GM19468 (cell line): Measurements from ENCODE around the gene EPSTI1.
A peak's percentile ranks its signal among the peaks of the same experiment; 100 is the strongest.

Source experiments
- ATAC-seq: cut with Tn5 transposase; IDR thresholded peaks from one replicate; pipeline ENCODE4 v1.9.1; 2021; ENCODE audit warnings: mild to moderate bottlenecking, moderate library complexity, moderate number of reproducible peaks; ENCODE audit not compliant: unreplicated experiment; ENCODE audit errors: extremely low read depth

The EPSTI1 gene

GRCh38 chr13:42906257-42906656 is 85.8 kb downstream of the EPSTI1 start:
- no peak for ATAC-seq

DNA sequence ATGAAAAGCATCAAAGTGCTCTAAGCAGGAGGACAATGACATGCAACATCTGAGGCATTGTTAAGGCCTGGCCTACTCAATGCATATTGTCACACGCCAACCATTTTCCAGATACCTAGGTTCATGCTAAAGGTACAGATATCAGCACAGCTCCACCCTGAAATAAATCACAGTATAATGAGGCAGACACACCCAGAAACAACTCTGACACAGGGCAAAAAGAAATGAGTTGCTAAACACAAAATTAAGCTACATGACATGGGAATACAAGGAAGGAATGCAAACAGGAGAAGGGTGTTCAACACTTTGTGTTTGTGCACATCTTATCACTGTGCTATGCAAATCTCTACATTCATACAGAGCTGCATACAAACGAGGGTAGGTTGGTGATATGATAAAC is 86.5 kb downstream of the EPSTI1 start:
- ATAC-seq = no peak

- ATAC-seq = no peak
These were observed 92.8 kb downstream of the EPSTI1 start for GRCh38 chr13:42899266-42899665.

DNA sequence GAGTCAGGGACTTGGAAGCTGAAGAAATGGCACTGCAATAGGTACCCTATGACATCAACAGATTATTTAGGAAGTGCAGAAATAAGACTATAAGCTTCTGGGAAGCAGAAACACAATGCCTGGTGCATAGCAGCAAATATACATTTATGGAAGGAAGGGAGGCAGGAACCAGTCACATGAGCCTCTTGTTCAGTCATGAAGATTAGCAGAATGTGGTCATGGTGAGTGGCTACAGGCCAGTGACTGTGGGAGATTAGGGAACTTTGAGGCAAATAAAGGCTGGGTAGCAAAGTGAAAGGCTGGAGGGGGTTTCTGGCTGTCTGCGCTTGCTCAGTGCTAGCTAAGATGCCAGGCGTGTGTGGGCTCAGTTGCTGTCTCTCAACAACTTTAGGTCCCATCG is 96.3 kb downstream of the EPSTI1 start:
- ATAC-seq = no peak

DNA sequence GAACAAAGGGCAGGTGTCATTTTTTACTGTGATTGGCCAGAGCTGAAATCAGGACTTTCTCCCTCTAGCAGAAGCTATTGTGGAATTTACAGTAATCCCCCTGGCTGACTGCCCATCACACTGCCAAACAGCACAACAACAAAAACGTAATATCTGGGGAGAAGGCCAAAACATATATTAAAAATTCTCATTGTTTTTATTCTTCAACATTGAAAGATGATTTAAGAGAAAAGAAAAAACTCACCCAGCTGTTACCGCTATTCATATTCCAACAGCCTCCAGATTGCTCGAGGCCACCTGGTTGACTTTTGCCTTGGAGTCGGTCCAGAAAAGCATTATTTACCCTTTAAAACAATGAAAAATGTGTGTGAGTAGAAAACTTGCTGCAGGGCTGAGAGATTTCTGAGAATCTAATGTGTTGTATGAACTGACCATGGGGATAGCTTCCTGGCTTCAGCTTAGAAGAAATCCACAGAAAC is 97.2 kb downstream of the EPSTI1 start:
- no peak for ATAC-seq

- ATAC-seq = no peak
These were observed 98.8 kb downstream of the EPSTI1 start for GRCh38 chr13:42893214-42893671.

DNA sequence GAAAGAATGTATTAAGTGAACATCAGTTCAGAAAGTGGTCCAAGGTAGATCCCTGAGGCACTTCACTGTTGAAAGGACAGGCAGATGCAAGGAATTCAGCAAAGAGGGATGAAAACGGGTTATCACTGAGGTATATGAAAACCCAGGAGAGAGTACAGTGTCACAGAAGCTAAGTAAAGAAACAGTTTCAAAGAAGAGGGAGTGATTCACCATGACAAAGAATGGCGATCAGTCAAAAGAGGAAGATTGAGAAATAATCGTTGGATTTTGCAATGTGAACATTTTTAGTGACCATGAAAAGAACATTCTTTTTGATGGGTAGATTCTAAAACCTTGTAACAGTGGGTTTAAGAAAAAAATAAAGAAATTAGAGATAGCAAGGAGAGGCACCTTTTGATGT is 99.3 kb downstream of the EPSTI1 start:
- no peak for ATAC-seq

- no peak for ATAC-seq
These were observed 100.5 kb downstream of the EPSTI1 start for GRCh38 chr13:42891591-42891990.

GRCh38 chr13:42885325-42885724 is 106.7 kb downstream of the EPSTI1 start:
- no peak for ATAC-seq

DNA sequence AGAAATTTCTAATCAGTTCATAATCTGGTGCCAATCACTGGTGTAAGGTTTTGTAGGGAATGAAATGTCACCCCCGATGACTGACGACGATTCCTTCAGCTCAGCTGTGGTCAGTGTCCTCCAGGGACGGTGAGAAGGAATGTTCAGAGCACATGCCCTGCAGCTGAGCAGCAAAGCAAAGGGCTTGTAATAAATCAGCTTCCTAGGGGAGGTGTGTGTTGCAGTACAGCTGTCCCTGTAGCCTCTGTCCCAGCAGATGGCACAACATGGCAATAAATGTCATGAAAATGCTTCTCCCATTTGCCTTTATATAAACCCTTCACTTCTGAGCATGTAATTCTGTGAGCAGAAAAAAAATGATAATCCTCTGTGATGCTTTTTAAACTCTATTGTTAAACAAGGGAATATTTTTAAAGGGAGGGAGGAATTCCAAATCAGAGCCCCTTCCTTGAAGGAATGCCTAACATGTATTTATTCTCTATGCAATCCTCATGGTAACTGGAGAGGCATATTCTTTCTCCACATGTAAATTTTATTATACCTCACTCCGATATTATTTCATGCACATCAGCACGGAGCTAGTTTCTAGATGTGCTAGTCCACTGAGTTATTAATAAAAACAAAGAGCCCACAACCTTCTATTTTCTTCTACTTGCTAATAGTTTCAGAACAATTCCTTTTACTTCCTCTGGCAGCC is 108.1 kb downstream of the EPSTI1 start:
- ATAC-seq = no peak

GRCh38 chr13:42883142-42883541 is 108.9 kb downstream of the EPSTI1 start:
- no peak for ATAC-seq

DNA sequence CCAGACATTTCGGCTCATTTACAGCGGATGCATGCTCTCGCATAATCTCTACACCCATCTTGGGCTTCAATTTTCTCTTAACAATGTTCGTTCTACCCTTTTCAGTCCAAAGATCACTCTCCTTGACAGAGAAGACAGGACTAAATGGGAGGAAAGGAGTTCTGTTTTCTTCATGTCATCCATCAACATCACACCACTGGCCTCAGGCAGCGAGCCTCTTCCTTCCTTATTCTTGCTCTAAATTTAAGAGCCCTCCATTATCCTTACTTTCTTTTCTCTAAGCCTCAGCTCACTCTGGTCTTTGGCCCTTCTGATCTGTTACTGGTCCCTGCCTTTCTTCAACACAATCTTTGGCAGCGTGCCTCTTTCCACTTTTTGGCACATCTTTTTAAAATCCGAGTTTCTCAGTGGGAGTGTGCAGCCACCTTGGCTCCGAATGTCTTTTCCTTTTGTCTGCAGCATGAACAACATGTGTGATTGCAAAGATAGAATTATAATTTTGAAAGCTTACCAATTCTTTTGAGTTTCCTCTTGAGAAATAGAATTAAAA is 111.9 kb downstream of the EPSTI1 start:
- ATAC-seq = no peak

DNA sequence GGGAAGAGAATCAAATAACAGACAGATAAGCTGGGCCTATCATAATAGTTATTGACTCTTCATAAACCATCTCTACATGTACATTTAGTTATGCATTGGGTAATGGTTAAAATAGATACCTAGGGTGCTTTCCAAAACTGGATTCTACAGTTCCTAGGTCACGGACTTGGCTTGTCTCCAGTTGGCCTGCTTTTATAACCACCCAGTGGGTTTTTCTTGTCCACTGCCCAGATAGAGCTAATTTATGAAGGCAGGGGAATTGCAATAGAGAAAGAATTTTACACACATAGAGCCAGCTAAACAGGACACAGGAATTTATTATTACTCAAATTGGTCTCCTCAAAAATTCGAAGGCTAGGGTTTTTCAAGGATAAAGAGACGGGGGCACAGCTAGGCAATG is 113.3 kb downstream of the EPSTI1 start:
- no peak for ATAC-seq

GRCh38 chr13:42876887-42877545 is 115.0 kb downstream of the EPSTI1 start:
- ATAC-seq = no peak

- peak; percentile 77 for ATAC-seq
These were observed 115.7 kb downstream of the EPSTI1 start for GRCh38 chr13:42876270-42876714.

GRCh38 chr13:42875475-42876269 is 116.4 kb downstream of the EPSTI1 start:
- ATAC-seq = no peak

DNA sequence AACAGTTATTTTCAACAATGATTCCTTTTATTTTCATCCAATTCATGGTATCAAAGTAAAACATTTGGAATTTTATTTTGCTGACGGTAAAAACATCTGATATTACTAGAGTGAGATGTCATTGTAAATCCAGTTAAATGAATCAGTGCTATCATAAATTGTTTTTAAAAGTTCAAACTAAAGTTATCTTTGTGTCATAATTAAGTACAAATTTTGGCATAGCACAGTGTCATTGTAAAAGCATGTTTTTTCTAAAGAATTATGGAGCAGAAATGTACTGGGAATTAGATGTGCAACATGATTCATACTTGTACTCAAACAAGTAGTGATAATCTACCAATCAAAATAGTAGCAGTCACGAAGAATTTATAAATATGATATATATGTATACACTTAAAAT is 117.8 kb downstream of the EPSTI1 start:
- no peak for ATAC-seq

GRCh38 chr13:42873081-42873480 is 119.0 kb downstream of the EPSTI1 start:
- no peak for ATAC-seq

DNA sequence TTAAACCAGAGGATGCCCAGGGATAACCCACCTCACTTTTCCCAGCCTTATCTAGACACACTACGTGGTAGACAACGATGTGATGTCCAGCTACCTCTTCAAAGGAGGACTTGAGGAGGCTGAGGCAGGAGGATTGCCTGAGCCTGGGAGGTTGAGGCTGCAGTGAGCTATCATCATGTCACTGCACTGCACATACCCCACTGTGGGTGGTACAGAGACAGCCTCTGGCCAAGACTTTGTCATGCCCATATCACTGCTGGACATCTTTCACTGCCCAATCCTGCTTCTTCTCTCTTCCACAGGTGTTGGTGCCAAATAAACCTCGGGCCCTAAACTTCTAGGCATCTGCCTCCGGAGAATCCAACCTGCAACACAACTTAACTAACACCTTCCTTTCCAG is 124.8 kb downstream of the EPSTI1 start:
- no peak for ATAC-seq

GRCh38 chr13:42865768-42866102 is 126.3 kb downstream of the EPSTI1 start:
- ATAC-seq = no peak
